SK-N-SH (cell line): Measurements from ENCODE around the gene ZNF236. TPM values are rescaled to one million over a fixed set of nuclear protein-coding genes. Genes with fewer than 3 reads are reported as not detected.

ENCODE experiments used
- CTCF ChIA-PET: fragments of 300-600, 350-600 bp; formaldehyde crosslinking; extraction: SDS; loops from one replicate; lab custom pipeline; 2021; lab: Yijun Ruan, JAX
- POLR2A ChIA-PET: fragments of 350-600 bp; sonication (Branson Sonifier 250); formaldehyde crosslinking; extraction: SDS; loops from one replicate; lab custom pipeline; 2020; ENCODE audit warnings: antibody characterized with exemption, inconsistent platforms; lab: Yijun Ruan, JAX
- DNase-seq: peaks from one replicate; pipeline ENCODE4 v3.0.0; 2012
- H2AFZ ChIP-seq: fragments of 200-600 bp; sonication (generic); 2 replicates; pipeline ENCODE4 v1.8.1; 2016; ENCODE audit warnings: antibody characterized with exemption, mild to moderate bottlenecking, low read depth
- H3F3A ChIP-seq: fragments of 200-600 bp; sonication (generic); replicated peaks from 2 replicates; pipeline ENCODE3; 2016; ENCODE audit warnings: antibody characterized with exemption, mild to moderate bottlenecking; ENCODE audit not compliant: insufficient read depth
- H3K27ac ChIP-seq, 2 experiments: fragments of 200-500 bp in 1 of 2; fragments of 200-600 bp in 1 of 2; sonication (Bioruptor generic) in 1 of 2; sonication (generic), shearing (Covaris generic) in 1 of 2; 2 replicates each; pipeline versions ENCODE4 v1.5.1 to v1.6.1; 2014 to 2016; ENCODE audit warnings: low read depth in 2 of 2, inconsistent platforms in 1 of 2, low read length in 1 of 2, mild to moderate bottlenecking in 1 of 2, mixed read lengths in 1 of 2
- H3K27me3 ChIP-seq: fragments of 200-600 bp; sonication (generic), shearing (Covaris generic); 2 replicates; pipeline ENCODE4 v1.6.1; 2016; ENCODE audit warnings: mixed run types; ENCODE audit not compliant: insufficient read depth
- H3K36me3 ChIP-seq, 2 experiments: fragments of 200-500 bp in 1 of 2; fragments of 200-600 bp in 1 of 2; sonication (Bioruptor generic) in 1 of 2; sonication (generic) in 1 of 2; replicated peaks in 1 of 2; 2 replicates each; pipeline versions ENCODE3 to v1.5.1; 2014 to 2016; ENCODE audit warnings: low read length in 1 of 2, mild to moderate bottlenecking in 1 of 2; ENCODE audit not compliant: insufficient read depth in 2 of 2, control insufficient read depth in 1 of 2
- H3K4me1 ChIP-seq, 2 experiments: fragments of 200-500 bp in 1 of 2; fragments of 200-600 bp in 1 of 2; sonication (Bioruptor generic) in 1 of 2; sonication (generic), shearing (Covaris generic) in 1 of 2; 2 replicates each; pipeline versions ENCODE4 v1.5.1 to v1.6.1; 2014 to 2016; ENCODE audit warnings: low read depth in 1 of 2, low read length in 1 of 2, mixed run types in 1 of 2; ENCODE audit not compliant: insufficient read depth in 2 of 2, control insufficient read depth in 1 of 2
- H3K4me2 ChIP-seq: fragments of 200-600 bp; sonication (generic), shearing (Covaris generic); 2 replicates; pipeline ENCODE4 v1.6.1; 2017; ENCODE audit warnings: mixed run types
- H3K4me3 ChIP-seq, 2 experiments: fragments of 200-500 bp in 1 of 2; fragments of 200-600 bp in 1 of 2; sonication (Bioruptor generic) in 1 of 2; sonication (generic), shearing (Covaris generic) in 1 of 2; 2 replicates each; pipeline versions ENCODE4 v1.5.1 to v1.8.1; 2014 to 2016; ENCODE audit warnings: low read depth in 2 of 2, inconsistent platforms in 1 of 2, low read length in 1 of 2, mild to moderate bottlenecking in 1 of 2, mixed read lengths in 1 of 2, moderate library complexity in 1 of 2
- H3K79me2 ChIP-seq: fragments of 200-600 bp; sonication (generic); 2 replicates; pipeline ENCODE4 v1.8.1; 2017; ENCODE audit warnings: mild to moderate bottlenecking; ENCODE audit not compliant: insufficient read depth
- H3K9ac ChIP-seq: fragments of 200-600 bp; sonication (generic); 2 replicates; pipeline ENCODE4 v1.6.1; 2017; ENCODE audit warnings: mixed run types
- H3K9me2 ChIP-seq: fragments of 200-600 bp; sonication (generic); 2 replicates; pipeline ENCODE4 v1.6.1; 2017; ENCODE audit warnings: mixed run types
- H3K9me3 ChIP-seq: fragments of 200-600 bp; sonication (generic); 2 replicates; pipeline ENCODE4 v1.6.1; 2017; ENCODE audit warnings: mixed run types, mild to moderate bottlenecking, moderate library complexity
- H4K20me1 ChIP-seq: fragments of 200-600 bp; sonication (generic); 2 replicates; pipeline ENCODE4 v1.6.1; 2017; ENCODE audit warnings: mild to moderate bottlenecking, mixed run types; ENCODE audit not compliant: insufficient read depth
- CHD2 ChIP-seq: fragments of 150-350 bp; IDR thresholded peaks from 2 replicates; pipeline ENCODE4 v1.6.1; 2018; ENCODE audit warnings: low read length; ENCODE audit not compliant: partially characterized antibody
- CTCF ChIP-seq: fragments of 200-600 bp; sonication (generic); IDR thresholded peaks from 2 replicates; pipeline ENCODE4 v1.6.1; 2017; ENCODE audit warnings: antibody characterized with exemption, mild to moderate bottlenecking, moderate library complexity
- EP300 ChIP-seq, 2 experiments: IDR thresholded peaks; 2 replicates each; pipeline versions ENCODE4 v1.4.0 to v1.6.1; 2012; ENCODE audit warnings: borderline replicate concordance in 1 of 2, low read depth in 1 of 2, low read length in 1 of 2
- EZH2phosphoT487 ChIP-seq: fragments of 200-600 bp; sonication (generic); IDR thresholded peaks from 2 replicates; pipeline ENCODE4 v1.6.1; 2017; ENCODE audit warnings: low read depth, mixed run types, mild to moderate bottlenecking, antibody characterized with exemption, moderate library complexity, borderline replicate concordance
- FOSL2 ChIP-seq: IDR thresholded peaks from 2 replicates; pipeline ENCODE4 v1.4.0; 2012; ENCODE audit warnings: low read depth, mild to moderate bottlenecking, moderate library complexity, borderline replicate concordance
- FOXM1 ChIP-seq: IDR thresholded peaks from 2 replicates; pipeline ENCODE4 v1.4.0; 2012; ENCODE audit warnings: low read depth, mild to moderate bottlenecking
- GATA2 ChIP-seq: sonication (generic); formaldehyde crosslinking; IDR thresholded peaks from 2 replicates; pipeline ENCODE4 v1.5.0; 2020; ENCODE audit warnings: mild to moderate bottlenecking, missing genetic modification reagents
- MXI1 ChIP-seq: IDR thresholded peaks from 2 replicates; pipeline ENCODE4 v1.6.1; 2012; ENCODE audit warnings: mild to moderate bottlenecking, low read depth, low read length, improper control_type of control experiment
- NFIC ChIP-seq: IDR thresholded peaks from 2 replicates; pipeline ENCODE4 v1.4.0; 2012; ENCODE audit warnings: borderline replicate concordance
- NRF1 ChIP-seq: IDR thresholded peaks from 2 replicates; pipeline ENCODE4 v1.6.1; 2012; ENCODE audit warnings: low read depth, mild to moderate bottlenecking, low read length
- RAD21 ChIP-seq: IDR thresholded peaks from 2 replicates; pipeline ENCODE4 v1.6.1; 2012; ENCODE audit warnings: mild to moderate bottlenecking, low read length
- RXRA ChIP-seq: IDR thresholded peaks from 2 replicates; pipeline ENCODE4 v1.4.0; 2012; ENCODE audit warnings: low read depth, mild to moderate bottlenecking, borderline replicate concordance
- SIN3A ChIP-seq: IDR thresholded peaks from 2 replicates; pipeline ENCODE4 v1.6.1; 2012; ENCODE audit warnings: low read depth, mild to moderate bottlenecking, low read length, moderate library complexity, borderline replicate concordance
- SMC3 ChIP-seq: IDR thresholded peaks from 2 replicates; pipeline ENCODE4 v1.6.1; 2012; ENCODE audit warnings: low read depth, low read length, improper control_type of control experiment
- TCF12 ChIP-seq: IDR thresholded peaks from 2 replicates; pipeline ENCODE4 v1.4.0; 2012
- ZBTB33 ChIP-seq: IDR thresholded peaks from 2 replicates; pipeline ENCODE4 v1.4.0; 2012; ENCODE audit warnings: low read depth, borderline replicate concordance
- WGBS: methylation state at CpG from one replicate; pipeline ENCODE4 v1.1.6; 2017; ENCODE audit warnings: low lambda C conversion rate; 5-methylcytosine and 5-hydroxymethylcytosine counted together
- polyA plus RNA-seq, 3 experiments: library from polyadenylated mRNA; depleted of rRNA; stranded (reverse); fragments of >200 nt; gene quantifications; 2 replicates each; pipeline ENCODE4 v1.2.3, GENCODE V29; 2012
- TF ChIP-seq, protein P1 (sequence below): fragments of 150-350 bp; IDR thresholded peaks from 2 replicates; pipeline ENCODE4 v1.6.1; 2017; ENCODE audit warnings: antibody characterized with exemption, low read length, low read depth, borderline replicate concordance
- TF ChIP-seq, protein P2 (sequence below): IDR thresholded peaks from 2 replicates; pipeline ENCODE4 v1.4.0; 2012; ENCODE audit warnings: low read depth
- TF ChIP-seq, protein P3 (sequence below): IDR thresholded peaks from 2 replicates; pipeline ENCODE4 v1.4.0; 2012; ENCODE audit warnings: low read depth, borderline replicate concordance

ZNF236 gene
- polyA plus RNA-seq, 1 of the 3 experiments (the other 2 are of a cell fraction) = 4.2 TPM

- Histone ChIP-seq H2AFZ (no peak overlapping the region), H3K4me3 (no peak overlapping the region), H3K9ac (no peak overlapping the region), H3F3A (no peaks in the 10 kb centered on the region), H3K27ac (no peak overlapping the region), H3K9me3 (no peaks in the 10 kb centered on the region), H3K4me2 (no peak overlapping the region), H3K79me2 (no peaks in the 10 kb centered on the region), H3K4me1 (no peaks in the 10 kb centered on the region), H3K9me2 (no peaks in the 10 kb centered on the region), H4K20me1 (no peaks in the 10 kb centered on the region), H3K36me3 (peaks cover 53 to 79% of the 10 kb centered on the region in 2 experiments), H3K27me3 (no peaks in the 10 kb centered on the region)
- TF ChIP-seq, protein P1, sequence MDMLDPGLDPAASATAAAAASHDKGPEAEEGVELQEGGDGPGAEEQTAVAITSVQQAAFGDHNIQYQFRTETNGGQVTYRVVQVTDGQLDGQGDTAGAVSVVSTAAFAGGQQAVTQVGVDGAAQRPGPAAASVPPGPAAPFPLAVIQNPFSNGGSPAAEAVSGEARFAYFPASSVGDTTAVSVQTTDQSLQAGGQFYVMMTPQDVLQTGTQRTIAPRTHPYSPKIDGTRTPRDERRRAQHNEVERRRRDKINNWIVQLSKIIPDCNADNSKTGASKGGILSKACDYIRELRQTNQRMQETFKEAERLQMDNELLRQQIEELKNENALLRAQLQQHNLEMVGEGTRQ = no peak
- no peak for TF ChIP-seq SMC3
- TF ChIP-seq, protein P2, sequence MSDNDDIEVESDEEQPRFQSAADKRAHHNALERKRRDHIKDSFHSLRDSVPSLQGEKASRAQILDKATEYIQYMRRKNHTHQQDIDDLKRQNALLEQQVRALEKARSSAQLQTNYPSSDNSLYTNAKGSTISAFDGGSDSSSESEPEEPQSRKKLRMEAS = no peak
- no peak for TF ChIP-seq FOXM1
- TF ChIP-seq EP300 (IDR thresholded peaks at IDR 0.05; ENCODE audit: borderline replicate concordance in 1 of 2, low read depth in 1 of 2, low read length in 1 of 2) = no peak
- TF ChIP-seq NFIC = no peak
- no peak for TF ChIP-seq RXRA
- no peak for TF ChIP-seq RAD21
- TF ChIP-seq ZBTB33 = no peak
- no peak for TF ChIP-seq EZH2phosphoT487
- TF ChIP-seq, protein P3, sequence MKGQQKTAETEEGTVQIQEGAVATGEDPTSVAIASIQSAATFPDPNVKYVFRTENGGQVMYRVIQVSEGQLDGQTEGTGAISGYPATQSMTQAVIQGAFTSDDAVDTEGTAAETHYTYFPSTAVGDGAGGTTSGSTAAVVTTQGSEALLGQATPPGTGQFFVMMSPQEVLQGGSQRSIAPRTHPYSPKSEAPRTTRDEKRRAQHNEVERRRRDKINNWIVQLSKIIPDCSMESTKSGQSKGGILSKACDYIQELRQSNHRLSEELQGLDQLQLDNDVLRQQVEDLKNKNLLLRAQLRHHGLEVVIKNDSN = no peak
- TF ChIP-seq NRF1 = no peak
- TF ChIP-seq SIN3A = no peak
- TF ChIP-seq MXI1 = no peak
- TF ChIP-seq CTCF = no peak
- TF ChIP-seq CHD2 = no peak
- TF ChIP-seq TCF12 = no peak
- no peak for TF ChIP-seq GATA2 (CRISPR knock-in tag)
- TF ChIP-seq FOSL2 = no peak
- DNase-seq = no peak
- over 99% methylated on average over 28 of the region's 37 CpGs for WGBS
- ChIA-PET CTCF (interaction anchor here (1.0 to 1.2 kb wide), 3 partner anchors 20 to 92 kb away, joined by 3 read pairs; no protein-coding TSS in a partner anchor), POLR2A (no interaction called here)
These were observed 72.4 kb downstream of the ZNF236 start for GRCh38 chr18:76894566-76895346.
